Fibroblast of lung (primary cell): ENCODE results near the gene CYP27A1. TPM values are rescaled to one million over a fixed set of nuclear protein-coding genes. Genes with fewer than 3 reads are reported as not detected.

Source experiments
- DNase-seq, 2 donors: peaks; one replicate each; pipeline versions ENCODE4 v3.0.0 to v3.0.0-alpha.2; 2010; ENCODE audit warnings: low read depth in 2 of 2
- H2AFZ ChIP-seq: 2 replicates; pipeline ENCODE4 v1.5.1; 2012; ENCODE audit warnings: low read length, control low read depth, inconsistent platforms
- H3K27ac ChIP-seq: 2 replicates; pipeline ENCODE4 v1.5.1; 2011; ENCODE audit warnings: low read length, control low read depth; ENCODE audit not compliant: insufficient read depth
- H3K27me3 ChIP-seq: 2 replicates; pipeline ENCODE4 v1.5.1; 2011; ENCODE audit warnings: mild to moderate bottlenecking, low read length; ENCODE audit not compliant: control insufficient read depth, insufficient read depth
- H3K36me3 ChIP-seq: 2 replicates; pipeline ENCODE4 v1.5.1; 2011; ENCODE audit warnings: low read length; ENCODE audit not compliant: control insufficient read depth, insufficient read depth
- H3K4me1 ChIP-seq: 2 replicates; pipeline ENCODE4 v1.5.1; 2011; ENCODE audit warnings: low read length; ENCODE audit not compliant: control insufficient read depth, insufficient read depth; ENCODE audit errors: extremely low read depth
- H3K4me2 ChIP-seq: 2 replicates; pipeline ENCODE4 v1.5.1; 2011; ENCODE audit warnings: low read length, control low read depth; ENCODE audit not compliant: insufficient read depth; ENCODE audit errors: extremely low read depth
- H3K4me3 ChIP-seq, 4 experiments: fragments of 200-600 bp in 1 of 4; sonication (generic) in 1 of 4; replicated peaks in 1 of 4; 2 replicates each; pipeline ENCODE4 v1.5.1; 2011 to 2016; ENCODE audit warnings: low read length in 4 of 4, low read depth in 3 of 4, mild to moderate bottlenecking in 3 of 4, control low read depth in 2 of 4, inconsistent platforms in 1 of 4, mixed read lengths in 1 of 4; ENCODE audit not compliant: insufficient read depth in 1 of 4; ENCODE audit errors: control extremely low read depth in 1 of 4
- H3K79me2 ChIP-seq: 2 replicates; pipeline ENCODE4 v1.5.1; 2012; ENCODE audit warnings: mild to moderate bottlenecking, low read length, inconsistent platforms; ENCODE audit not compliant: control insufficient read depth, insufficient read depth
- H3K9ac ChIP-seq: 2 replicates; pipeline ENCODE4 v1.5.1; 2011; ENCODE audit warnings: mild to moderate bottlenecking, low read length, control low read depth; ENCODE audit not compliant: insufficient read depth
- H3K9me3 ChIP-seq: 2 replicates; pipeline ENCODE4 v1.5.1; 2012; ENCODE audit warnings: low read depth, low read length; ENCODE audit not compliant: control insufficient read depth, insufficient read depth
- H4K20me1 ChIP-seq: 2 replicates; pipeline ENCODE4 v1.5.1; 2011; ENCODE audit warnings: low read length; ENCODE audit not compliant: control insufficient read depth, insufficient read depth; ENCODE audit errors: extremely low read depth
- EZH2 ChIP-seq: IDR thresholded peaks from 2 replicates; pipeline ENCODE4 v1.5.1; 2012; ENCODE audit warnings: low read length, control low read depth, mild to moderate bottlenecking; ENCODE audit errors: missing control alignments
- polyA plus RNA-seq, 2 donors: library from polyadenylated mRNA; depleted of rRNA in 1 of 2; stranded (reverse) in 1 of 2; unstranded in 1 of 2; fragments of >200 nt; gene quantifications; 2 replicates each; pipeline ENCODE4 v1.2.1, GENCODE V29; 2011 to 2012; ENCODE audit warnings: missing spikeins in 1 of 2
- total RNA-seq: library from RNA; depleted of rRNA; stranded (reverse); fragments of >200 nt; gene quantifications from 2 replicates; pipeline ENCODE4 v1.2.1, GENCODE V29; 2014
- TF ChIP-seq, protein P1 (sequence below), 2 donors: IDR thresholded peaks in 1 of 2; conservative IDR thresholded peaks in 1 of 2; 1 replicate in 1 of 2; 2 replicates in 1 of 2; pipeline ENCODE4 v1.5.1; 2011 to 2012; ENCODE audit warnings: low read length in 2 of 2, control low read depth in 1 of 2, inconsistent platforms in 1 of 2, low read depth in 1 of 2, mild to moderate bottlenecking in 1 of 2

Gene CYP27A1
- total and polyA plus RNA-seq, 2 donors (not counting 1 experiment from before 2014, with no cell fraction given), result 12.7 to 53.8 TPM

DNA sequence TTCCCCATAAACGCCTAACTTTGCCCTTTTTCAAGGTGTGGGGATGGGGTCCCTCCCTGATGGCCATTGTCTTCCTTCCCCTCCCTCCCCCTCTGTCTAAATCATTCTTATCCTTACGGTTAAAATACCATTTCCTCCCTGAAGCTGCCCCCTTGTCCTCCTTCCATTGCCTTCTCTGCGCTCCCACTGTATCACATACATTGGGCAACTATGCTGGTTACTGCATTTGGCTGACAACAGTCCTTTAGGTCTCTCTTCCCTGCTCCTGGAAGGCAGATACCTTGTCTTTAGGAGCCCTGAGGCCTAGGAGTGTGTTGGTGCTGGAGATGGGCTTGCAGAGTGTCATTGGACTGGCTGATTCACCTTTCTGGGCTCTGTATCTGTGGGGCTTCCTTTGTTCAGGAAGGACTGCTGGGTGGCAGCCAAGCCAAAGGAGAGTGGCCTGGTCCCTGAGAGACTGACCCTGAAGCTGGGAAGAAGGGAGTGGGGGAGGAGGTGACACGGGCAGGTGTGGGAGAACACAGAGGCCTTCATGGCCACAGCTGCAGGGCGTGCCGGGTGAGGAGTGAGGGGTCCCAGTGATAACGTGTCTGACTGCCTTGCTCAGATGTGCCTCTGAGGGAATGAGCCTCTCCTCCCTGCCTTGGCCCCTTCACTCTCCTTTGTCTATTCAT is 79.8 kb downstream of the CYP27A1 start:
- Histone ChIP-seq H3K79me2 (no peaks in the 10 kb centered on the region), H3K4me1 (no peaks in the 10 kb centered on the region), H4K20me1 (no peaks in the 10 kb centered on the region), H3K4me3 (no peak overlapping the region), H3K4me2 (no peak overlapping the region), H3K36me3 (no peaks in the 10 kb centered on the region), H2AFZ (no peak overlapping the region), H3K27me3 (peaks cover 43% of the 10 kb centered on the region), H3K9ac (no peak overlapping the region), H3K9me3 (no peaks in the 10 kb centered on the region), H3K27ac (no peak overlapping the region)
- no peak for DNase-seq
- no peak for TF ChIP-seq EZH2
- TF ChIP-seq, protein P1, sequence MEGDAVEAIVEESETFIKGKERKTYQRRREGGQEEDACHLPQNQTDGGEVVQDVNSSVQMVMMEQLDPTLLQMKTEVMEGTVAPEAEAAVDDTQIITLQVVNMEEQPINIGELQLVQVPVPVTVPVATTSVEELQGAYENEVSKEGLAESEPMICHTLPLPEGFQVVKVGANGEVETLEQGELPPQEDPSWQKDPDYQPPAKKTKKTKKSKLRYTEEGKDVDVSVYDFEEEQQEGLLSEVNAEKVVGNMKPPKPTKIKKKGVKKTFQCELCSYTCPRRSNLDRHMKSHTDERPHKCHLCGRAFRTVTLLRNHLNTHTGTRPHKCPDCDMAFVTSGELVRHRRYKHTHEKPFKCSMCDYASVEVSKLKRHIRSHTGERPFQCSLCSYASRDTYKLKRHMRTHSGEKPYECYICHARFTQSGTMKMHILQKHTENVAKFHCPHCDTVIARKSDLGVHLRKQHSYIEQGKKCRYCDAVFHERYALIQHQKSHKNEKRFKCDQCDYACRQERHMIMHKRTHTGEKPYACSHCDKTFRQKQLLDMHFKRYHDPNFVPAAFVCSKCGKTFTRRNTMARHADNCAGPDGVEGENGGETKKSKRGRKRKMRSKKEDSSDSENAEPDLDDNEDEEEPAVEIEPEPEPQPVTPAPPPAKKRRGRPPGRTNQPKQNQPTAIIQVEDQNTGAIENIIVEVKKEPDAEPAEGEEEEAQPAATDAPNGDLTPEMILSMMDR (conservative IDR thresholded peaks at IDR 0.05 in 1 of 2, IDR thresholded peaks at IDR 0.05 in 1 of 2; ENCODE audit: low read depth in 1 of 2, low read length in 2 of 2), result no peak

GRCh38 chr2:218863021-218863520 is 81.1 kb downstream of the CYP27A1 start:
- Histone ChIP-seq H3K9me3 (no peaks in the 10 kb centered on the region), H3K79me2 (no peaks in the 10 kb centered on the region), H3K4me1 (no peaks in the 10 kb centered on the region), H3K4me3 (no peak overlapping the region), H3K27ac (no peak overlapping the region), H2AFZ (no peak overlapping the region), H3K9ac (no peak overlapping the region), H3K4me2 (no peak overlapping the region), H3K27me3 (peaks cover 46% of the 10 kb centered on the region), H4K20me1 (no peaks in the 10 kb centered on the region), H3K36me3 (no peaks in the 10 kb centered on the region)
- TF ChIP-seq, protein P1 (conservative IDR thresholded peaks at IDR 0.05 in 1 of 2, IDR thresholded peaks at IDR 0.05 in 1 of 2; ENCODE audit: low read depth in 1 of 2, low read length in 2 of 2), result no peak
- TF ChIP-seq EZH2, result no peak
- no peak for DNase-seq

Other genes starting within 250 kb of the CYP27A1 start
- 8.3 and 10.3 TPM in 2 replicates for gene USP37, start 213.8 kb upstream of the CYP27A1 start, total RNA-seq
- 3.5 and 4.6 TPM in 2 replicates for gene USP37, start 213.8 kb upstream of the CYP27A1 start, polyA plus RNA-seq
- 31.1 and 31.4 TPM in 2 replicates for gene CNOT9, start 213.3 kb upstream of the CYP27A1 start, total RNA-seq
- 45.9 and 70.1 TPM in 2 replicates for gene CNOT9, start 213.3 kb upstream of the CYP27A1 start, polyA plus RNA-seq
- 3.9 and 10.7 TPM in 2 replicates for gene PLCD4, start 174.2 kb upstream of the CYP27A1 start, total RNA-seq
- 4.1 and 5.8 TPM in 2 replicates for gene PLCD4, start 174.2 kb upstream of the CYP27A1 start, polyA plus RNA-seq
- 5.6 and 7.3 TPM in 2 replicates for gene ZNF142, start 122.5 kb upstream of the CYP27A1 start, total RNA-seq
- 4.3 and 8.1 TPM in 2 replicates for gene ZNF142, start 122.5 kb upstream of the CYP27A1 start, polyA plus RNA-seq
- 26.2 and 38.3 TPM in 2 replicates for gene BCS1L, start 122.5 kb upstream of the CYP27A1 start, total RNA-seq
- gene BCS1L, start 122.5 kb upstream of the CYP27A1 start, polyA plus RNA-seq, result 28.8 and 38.8 TPM in 2 replicates
- 26.7 and 39.1 TPM in 2 replicates for gene RNF25, start 110.1 kb upstream of the CYP27A1 start, total RNA-seq
- 42.1 and 75.0 TPM in 2 replicates for gene RNF25, start 110.1 kb upstream of the CYP27A1 start, polyA plus RNA-seq
- 32.1 and 36.0 TPM in 2 replicates for gene STK36, start 110.1 kb upstream of the CYP27A1 start, total RNA-seq
- gene STK36, start 110.1 kb upstream of the CYP27A1 start, polyA plus RNA-seq, result 21.4 and 24.7 TPM in 2 replicates
- 5.9 and 9.4 TPM in 2 replicates for gene TTLL4, start 71.3 kb upstream of the CYP27A1 start, total RNA-seq
- 6.1 and 14.4 TPM in 2 replicates for gene TTLL4, start 71.3 kb upstream of the CYP27A1 start, polyA plus RNA-seq
- 0.26 and 0.33 TPM in 2 replicates for gene PRKAG3, start 49.7 kb downstream of the CYP27A1 start, total RNA-seq
- gene PRKAG3, start 49.7 kb downstream of the CYP27A1 start, polyA plus RNA-seq, result 0.02 TPM in 1 of 2 replicates, not detected in the other
- gene WNT6, start 77.7 kb downstream of the CYP27A1 start, total RNA-seq, result not detected in 2 replicates
- gene WNT6, start 77.7 kb downstream of the CYP27A1 start, polyA plus RNA-seq, result not detected in 2 replicates
- gene WNT10A, start 98.7 kb downstream of the CYP27A1 start, total RNA-seq, result not detected in 2 replicates
- not detected in 2 replicates for gene WNT10A, start 98.7 kb downstream of the CYP27A1 start, polyA plus RNA-seq
- gene CDK5R2, start 177.5 kb downstream of the CYP27A1 start, total RNA-seq, result under 0.01 and 0.17 TPM in 2 replicates
- 0.02 and 0.05 TPM in 2 replicates for gene CDK5R2, start 177.5 kb downstream of the CYP27A1 start, polyA plus RNA-seq
- not detected in 2 replicates for gene FEV, start 203.0 kb downstream of the CYP27A1 start, total RNA-seq
- not detected in 2 replicates for gene FEV, start 203.0 kb downstream of the CYP27A1 start, polyA plus RNA-seq
- not detected in 2 replicates for gene CRYBA2, start 211.3 kb downstream of the CYP27A1 start, total RNA-seq
- gene CRYBA2, start 211.3 kb downstream of the CYP27A1 start, polyA plus RNA-seq, result not detected in 2 replicates